Stimulated activated CD4-positive, alpha-beta T cell treated with anti-CD3 and anti-CD28 coated beads, Interleukin-1b, Interleukin-23, amount 100 ng/mL, for 1 hour (primary cell): ENCODE data around the gene TULP1.

Source experiments
- DNase-seq, 2 donors: peaks; one replicate each; pipeline ENCODE4 v3.0.0-alpha.2; 2020; ENCODE audit warnings: low read depth in 2 of 2

Gene TULP1

DNA sequence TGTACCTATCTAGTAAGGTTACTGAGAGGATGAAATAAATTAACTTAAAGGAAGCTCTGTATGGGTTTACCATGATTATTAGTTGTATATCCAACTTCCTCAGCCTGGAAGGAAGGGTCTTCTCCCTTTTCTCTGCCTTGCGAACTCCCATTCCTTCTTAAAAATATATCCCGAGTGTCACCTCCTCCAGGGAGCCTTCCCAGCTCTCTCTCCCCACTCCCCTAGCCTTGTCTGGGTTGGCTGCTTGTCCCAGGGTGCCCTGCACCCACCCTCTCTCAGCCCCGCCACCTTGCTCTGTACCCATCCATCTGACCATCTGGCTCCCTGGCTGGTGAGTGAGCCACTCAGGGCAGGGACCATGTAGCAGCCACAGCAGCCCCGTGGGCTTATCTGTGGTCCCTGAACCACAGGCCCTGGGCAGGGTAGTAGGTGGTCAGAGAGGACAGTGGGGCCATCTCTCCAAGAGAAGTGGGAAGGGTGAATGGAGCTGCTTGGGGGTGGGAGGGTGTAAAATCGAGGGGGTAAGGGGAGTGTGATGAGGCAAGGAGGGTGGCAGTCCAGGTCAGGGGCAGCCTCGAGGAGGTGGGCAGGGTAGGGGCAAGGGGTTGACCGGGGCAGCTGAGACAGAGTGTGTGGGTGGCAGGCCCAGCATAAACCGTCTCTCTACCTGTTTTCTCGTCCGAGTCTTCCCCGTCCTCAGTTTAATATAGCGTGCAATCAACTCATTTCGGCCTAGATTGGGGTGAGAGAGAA lies 28.6 kb downstream of the TULP1 start:
- no peak for DNase-seq

DNA sequence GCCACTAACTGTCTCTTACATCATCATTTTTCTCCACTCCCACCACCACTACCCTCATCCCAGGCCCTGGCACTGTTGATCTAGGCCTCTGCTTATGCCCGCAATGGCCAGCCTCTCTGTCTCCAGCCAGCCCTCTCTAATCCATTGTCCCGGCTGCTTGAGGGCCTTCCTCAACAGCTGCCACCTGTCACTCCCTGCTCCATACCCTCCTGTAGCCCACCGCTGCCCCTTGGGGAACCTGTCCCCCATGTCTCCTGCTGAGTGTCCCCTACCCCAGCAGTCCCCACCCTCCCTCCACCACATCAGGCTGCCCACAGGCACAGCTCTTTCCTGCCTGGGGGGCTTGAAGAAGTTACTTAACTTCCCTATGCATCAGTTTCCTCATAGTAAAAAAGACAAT lies 29.2 kb downstream of the TULP1 start:
- no peak for DNase-seq

DNA sequence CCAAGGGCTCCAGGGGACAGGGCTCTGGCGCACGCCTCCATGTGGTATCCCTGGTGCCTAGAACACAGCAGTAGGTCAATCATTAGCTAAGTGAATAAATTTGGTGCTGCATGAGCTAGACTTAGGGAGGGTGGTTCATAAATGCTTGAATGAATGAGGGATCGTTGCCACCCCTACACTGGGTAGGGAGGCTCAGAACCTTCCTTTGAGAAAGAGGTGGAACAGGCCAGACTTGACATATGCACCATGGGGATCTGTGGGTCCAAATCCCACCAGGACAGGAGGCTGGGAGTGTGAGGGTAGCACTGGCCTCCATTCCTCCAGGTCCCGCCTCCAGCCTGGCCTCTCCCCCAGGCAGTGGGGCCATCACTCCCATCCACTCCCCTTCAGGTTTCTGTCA lies 29.6 kb downstream of the TULP1 start:
- no peak for DNase-seq

DNA sequence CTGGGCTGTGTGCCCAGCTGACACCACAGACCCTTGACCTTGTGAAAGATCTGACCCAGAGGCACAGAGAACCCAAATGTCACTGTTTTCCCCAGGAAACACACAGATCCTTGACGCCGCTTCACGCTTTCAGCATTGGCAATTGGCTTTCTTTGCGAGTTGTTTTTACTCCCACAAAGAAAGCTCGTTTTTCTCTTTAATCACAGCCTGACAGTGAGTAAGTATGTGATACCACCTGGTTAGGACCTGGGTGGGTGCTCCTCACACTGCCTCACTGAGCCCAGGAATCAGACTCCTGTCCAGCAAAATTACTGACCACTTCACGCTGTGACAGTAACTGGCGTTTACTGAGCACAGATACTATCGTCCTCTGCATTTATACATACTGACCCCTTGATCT lies 31.5 kb downstream of the TULP1 start:
- DNase-seq = no peak

DNA sequence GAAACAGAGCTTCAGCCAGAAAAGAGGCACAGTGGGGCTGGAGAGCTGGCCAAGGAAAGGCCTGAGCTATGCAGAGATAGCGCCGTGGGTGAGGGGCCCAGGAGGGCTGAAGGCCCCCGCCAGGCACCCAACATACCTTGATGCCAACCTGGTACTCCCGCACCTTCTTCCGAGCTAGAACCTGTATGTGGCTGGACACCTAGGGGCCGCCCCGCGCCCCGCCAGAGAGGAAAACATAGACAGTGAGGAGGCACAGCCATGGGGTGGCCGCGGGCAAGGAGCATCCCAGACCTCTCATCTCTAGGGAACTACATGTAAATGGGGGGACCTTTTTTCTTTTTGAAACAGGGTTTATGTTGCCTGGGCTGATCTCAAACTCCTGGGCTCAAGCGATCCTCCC lies 32.5 kb downstream of the TULP1 start:
- no peak for DNase-seq

DNA sequence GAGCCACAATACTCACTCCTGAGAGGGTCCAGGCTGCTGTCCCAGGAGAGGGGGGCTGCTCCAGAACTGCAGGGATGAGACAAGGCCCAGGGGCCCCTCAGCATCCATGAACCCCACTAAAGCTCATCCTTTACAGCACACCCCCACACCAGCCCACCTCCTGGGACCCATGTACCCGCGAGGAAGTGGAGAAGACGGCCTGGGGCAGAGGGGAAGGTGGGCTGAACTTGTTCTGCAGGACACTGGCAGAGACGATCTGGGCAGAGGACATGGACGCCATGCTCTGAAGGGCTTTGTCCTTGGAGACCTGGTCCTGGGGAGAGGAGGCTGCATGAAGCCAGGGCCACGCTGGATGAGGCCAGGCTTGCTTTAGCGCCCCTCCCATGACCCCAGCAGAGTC lies 34.4 kb downstream of the TULP1 start:
- DNase-seq = no peak

DNA sequence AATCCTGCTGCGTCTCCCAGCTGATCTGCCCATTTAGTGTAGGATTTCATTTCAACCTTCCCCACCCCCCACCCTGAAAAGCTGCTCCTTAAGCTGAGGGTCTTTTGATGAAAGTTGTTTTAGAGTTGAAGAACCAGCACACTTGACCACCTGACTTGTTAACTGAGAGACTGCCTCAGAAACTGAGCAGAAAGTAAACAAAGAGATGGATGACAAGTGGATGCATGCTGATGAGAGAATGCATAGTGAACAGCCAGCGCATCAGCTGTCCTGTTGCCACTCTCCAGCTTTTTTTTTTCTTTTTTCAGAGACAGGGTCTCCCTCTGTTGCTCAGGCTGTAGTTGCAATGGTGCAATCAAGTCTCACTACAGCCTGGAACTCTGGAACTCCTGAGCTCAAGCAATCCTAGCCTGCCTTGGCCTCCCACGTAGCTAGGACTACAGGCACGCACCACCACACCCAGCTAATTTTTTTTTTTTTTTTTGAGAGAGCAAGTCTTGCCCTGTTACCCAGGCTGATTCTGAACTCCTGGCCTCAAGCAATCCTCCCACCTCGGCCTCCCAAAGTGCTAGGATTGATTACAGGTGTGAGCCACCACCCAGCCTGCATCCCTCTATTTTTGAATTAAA lies 35.0 kb downstream of the TULP1 start:
- DNase-seq = no peak

DNA sequence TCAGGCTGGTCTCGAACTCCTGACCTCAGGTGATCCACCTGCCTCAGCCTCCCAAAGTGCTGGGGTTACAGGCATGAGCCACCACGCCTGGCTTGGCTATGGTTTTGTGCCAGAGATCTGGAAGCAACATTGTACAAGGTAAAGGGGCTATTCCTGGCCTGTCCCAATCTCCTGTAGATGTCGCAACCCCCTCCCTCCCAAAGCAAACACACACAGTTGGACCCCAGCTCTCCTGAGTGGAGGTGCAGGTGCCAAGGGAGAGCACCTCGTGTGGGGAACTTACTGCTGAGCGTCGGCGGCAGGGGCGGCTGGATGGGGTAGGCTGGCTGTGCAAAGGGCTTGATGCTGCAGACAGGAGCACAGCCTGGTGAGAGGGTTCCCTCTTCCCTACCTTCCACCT lies 35.7 kb downstream of the TULP1 start:
- DNase-seq = no peak

DNA sequence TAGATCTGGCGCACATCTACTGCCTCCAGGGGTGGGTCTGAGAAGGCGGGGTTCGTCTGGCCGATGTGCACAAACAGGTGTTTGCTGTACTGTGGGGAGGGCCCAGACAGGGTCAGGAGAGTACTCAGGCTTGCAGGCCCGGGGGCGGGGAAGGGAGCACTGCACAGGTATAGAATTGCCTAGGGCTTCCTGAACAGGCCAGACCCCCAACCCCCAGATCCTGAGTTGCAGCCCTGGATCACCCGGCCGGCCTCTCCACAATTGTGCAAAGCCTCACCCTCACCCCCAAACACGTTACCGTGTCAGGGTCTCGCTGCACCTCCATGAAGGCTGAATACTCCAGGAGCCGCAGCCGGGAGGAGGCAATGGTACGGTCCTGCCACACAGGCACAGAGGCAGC lies 36.7 kb downstream of the TULP1 start:
- no peak for DNase-seq

DNA sequence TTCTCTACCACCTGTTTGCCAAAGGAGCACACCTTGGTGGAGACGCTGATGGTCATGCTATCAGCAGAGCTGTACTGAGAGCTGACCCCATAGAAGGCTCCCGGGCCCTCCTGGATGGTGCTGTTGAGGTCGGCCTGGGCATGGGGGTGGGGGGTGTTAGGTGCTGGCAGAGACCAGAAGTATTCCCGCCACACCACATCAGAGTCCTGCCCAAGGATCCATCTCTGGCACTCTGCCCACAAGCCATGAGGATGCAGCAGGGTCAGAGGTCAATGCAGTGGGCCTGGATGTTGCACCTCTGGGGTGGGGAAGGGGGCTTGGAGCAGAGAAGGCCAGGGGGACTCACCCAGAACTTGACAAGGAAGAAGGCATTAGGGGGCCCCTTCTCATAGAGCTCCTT lies 37.1 kb downstream of the TULP1 start:
- DNase-seq = no peak

DNA sequence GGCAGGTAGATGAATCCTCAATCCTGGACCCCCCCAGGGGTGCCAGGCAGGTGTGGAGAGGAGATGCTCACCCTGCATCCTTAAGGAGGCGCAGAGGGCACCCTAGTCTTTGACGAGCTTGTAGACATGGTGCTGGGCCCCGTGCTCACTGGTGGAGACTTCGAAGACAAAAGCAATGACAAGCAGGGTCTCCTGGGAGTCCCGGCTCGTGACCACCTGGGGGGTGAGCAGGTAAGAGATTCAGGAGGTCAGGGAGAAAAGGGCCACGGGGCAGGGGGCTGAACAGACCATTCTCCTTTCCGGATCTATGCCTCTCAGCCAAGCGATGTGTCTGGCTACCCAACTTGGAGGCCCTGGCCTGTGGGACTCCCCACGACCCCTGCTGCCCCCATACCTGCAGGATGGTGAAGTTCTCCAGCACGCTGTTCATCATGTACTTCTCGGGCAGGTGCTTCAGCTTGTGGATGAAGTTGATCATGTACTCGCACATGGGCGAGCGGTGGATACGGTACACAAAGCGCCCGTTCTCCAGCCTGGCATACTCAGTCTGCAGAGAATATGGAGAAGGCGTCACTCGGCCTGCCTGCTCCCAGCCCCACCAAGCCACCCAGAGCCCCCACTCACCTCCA lies 37.6 kb downstream of the TULP1 start:
- DNase-seq = no peak

DNA sequence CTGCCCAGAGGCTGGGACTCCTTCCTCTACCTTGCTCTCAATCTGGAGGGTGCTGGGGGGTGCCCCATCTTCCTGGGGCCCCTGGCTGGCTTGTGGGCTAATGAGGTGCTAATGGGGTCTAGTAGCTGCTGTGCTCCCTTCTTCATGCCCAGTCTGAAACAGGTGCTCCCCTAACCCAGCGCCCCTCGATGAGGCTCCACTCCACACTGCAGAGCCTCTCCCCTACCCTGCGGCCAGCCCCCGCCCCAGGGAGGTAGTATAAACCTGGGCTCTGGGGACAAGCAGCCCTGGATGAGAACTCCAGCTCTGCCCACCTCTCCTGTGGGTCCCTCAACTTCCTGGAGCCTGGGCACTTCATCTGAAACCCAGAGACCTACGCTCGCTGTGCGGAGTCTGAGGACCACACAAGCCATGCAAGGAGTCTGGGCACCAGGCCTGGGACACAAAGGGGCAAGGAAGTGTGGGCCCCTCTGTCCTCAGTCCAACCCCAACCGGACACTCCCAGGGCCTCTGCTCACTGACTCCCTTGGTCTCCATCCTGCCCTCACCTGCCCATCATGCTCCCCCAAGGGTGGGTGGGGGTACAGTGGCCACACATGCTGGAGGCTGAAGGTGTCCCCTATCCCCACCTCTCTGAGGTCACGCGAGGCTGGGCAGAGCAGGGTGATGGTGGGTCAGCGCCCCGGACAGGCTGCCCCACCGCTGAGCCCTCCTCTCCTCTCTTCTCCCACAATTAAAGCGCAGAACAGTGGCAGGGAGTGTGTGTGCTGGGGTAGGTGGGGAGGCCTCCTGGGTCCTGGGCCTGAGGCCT lies 38.4 kb downstream of the TULP1 start:
- no peak for DNase-seq

DNA sequence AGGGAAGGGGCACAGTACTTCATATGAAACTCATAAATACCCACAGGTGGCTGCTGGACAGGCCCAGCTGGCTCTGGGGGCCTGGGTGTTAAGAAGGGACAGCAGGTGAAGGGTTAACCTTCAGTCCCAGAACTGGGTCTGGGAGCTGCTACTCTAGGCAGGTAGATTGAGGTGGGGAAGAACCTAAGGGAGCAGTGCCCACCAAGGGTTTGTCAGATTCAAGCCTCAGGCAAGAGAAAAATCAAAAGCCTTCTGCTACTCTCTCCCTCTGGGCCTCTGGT lies 38.9 kb downstream of the TULP1 start:
- no peak for DNase-seq

DNA sequence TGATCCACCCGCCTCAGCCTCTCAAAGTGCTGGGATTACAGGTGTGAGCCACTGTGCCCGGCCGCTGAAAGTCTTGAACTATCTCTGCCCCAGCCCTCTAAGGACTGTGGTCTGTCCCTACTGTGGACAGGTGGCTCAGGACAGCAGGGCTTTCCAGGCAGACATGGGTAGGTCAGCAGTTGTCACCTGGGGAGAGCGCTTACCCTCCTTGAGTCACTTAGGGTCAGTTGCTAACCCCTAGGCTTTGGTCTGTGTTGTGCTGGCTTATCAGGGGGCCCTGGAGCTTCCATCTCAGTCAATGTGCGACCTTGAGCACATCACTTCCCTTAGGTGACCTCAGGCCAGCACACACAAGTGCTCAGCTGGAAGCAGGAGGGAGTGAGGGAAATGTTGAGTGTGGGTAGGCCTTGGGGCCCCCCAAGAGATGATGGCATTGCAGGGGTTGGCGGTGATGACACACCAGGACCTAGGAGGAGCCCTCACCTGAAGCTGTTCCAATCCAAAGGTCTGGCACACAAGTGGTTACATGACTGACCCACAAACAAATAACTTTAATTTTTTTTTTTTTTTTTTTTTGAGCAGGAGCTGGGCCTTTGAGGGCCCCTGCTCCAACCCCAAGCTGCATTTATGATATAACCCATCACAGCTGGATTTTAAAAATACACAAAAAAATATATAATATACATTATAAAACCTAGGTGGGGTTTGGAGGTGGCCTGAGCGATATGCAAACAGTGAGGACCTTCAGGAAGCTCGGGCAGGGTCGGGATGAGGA lies 39.4 kb downstream of the TULP1 start:
- no peak for DNase-seq

DNA sequence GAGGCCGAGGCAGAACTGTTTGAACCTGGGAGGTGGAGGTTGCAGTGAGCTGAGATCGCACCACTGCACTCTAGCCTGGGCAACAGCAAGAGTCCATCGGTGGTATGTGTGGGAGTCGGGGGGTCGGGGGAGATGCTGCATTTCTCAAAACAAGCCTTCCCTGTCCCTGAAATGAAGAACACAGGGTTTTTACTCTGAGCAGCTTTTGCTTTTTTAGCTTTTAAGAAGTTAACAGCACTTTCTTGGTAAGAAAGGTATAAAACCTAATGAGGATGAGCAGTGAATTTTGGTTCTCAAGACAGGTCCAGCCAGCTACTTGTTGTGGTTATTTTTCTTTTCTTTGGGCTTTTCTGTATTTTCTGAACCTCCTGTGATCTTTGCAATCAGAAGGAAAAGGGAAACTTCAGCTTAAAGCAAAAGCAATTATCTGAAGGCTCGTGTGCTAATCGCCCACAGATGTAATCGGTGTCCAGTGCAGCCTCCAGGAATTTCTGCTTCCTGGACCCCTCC lies 40.8 kb downstream of the TULP1 start:
- no peak for DNase-seq

DNA sequence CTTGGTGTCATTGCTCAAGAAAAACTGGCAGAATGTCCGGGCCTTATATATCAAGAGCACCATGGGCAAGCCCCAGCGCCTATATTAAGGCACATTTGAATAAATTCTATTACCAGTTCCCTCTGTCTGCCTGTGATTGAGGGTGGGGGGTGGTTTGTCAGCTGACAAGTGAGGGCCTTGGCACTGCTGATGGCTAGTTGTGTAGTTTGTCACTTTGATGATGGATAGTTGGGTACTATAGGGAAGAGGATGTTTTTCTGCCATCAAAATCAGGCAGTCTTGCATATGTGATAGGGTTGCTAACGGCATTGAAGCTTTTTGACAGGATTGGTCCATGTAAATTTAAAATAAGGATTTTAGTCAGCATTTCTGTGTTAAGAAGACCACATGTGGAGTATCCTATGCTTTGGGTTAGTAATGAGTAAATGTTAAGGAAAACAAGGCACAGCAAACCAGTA lies 42.0 kb downstream of the TULP1 start:
- DNase-seq = no peak

DNA sequence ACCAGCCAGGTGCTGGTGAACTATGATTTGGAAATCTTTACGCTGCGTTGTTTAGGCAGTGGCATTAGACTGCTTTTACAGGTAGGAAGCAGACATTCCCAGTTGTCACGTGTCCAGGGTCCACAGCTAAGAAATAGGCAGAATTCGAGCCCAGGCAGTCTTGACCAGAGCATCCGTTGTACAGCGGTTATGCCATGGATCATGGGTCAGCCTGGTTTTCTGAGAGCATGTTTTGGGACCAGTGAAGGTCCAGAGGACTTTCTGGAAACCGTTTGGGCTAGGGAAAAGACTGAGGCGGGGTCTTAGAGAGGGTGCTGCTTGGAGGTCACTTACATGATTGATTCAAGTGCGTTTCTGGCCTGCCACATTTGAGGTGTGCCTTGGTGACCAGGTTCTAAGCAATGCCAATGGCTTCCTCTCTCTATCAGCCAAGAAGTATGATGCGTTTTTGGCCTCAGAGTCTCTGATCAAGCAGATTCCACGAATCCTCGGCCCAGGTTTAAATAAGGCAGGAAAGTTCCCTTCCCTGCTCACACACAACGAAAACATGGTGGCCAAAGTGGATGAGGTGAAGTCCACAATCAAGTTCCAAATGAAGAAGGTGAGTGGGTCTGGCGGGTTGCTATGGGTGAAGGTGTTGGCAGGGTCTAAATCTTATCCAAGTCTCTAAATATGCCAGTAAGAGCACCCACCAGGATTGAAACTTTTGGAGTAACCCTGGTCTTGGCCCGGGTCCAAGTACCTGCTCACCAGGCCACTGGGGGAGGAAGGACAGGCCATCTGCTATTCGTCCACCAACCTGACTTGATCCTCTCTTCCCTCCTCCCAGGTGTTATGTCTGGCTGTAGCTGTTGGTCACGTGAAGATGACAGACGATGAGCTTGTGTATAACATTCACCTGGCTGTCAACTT lies 42.7 kb downstream of the TULP1 start:
- no peak for DNase-seq

DNA sequence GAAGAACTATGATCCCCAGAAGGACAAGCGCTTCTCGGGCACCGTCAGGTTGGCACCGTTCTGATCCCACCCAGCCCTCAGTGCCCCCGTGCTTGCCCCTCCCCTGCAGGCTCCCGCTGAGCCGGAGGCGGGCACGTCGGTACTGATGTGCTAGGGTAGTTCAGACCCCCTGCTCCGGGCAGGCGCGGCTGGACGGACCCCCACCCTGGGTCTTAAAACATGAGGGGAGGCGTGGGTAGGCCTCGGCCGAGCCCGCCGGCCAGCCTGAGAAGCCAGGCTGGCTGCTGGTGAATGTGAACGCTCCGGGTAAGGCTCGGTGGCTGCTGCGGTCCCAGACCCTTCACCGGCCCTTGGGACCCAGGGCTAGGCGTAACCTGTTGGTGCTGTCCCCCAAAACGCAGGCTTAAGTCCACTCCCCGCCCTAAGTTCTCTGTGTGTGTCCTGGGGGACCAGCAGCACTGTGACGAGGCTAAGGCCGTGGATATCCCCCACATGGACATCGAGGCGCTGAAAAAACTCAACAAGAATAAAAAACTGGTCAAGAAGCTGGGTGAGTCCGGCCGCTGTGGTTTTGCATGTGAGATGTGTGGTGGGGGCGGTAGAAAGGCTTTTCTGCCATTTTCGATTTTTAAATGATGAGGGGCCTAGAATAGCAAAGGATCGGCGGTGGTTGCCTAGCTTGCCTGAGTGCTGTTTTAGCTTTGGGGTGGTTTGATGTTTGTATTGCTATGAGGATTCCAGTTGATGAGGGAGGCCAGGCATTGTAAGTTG lies 43.5 kb downstream of the TULP1 start:
- no peak for DNase-seq

DNA sequence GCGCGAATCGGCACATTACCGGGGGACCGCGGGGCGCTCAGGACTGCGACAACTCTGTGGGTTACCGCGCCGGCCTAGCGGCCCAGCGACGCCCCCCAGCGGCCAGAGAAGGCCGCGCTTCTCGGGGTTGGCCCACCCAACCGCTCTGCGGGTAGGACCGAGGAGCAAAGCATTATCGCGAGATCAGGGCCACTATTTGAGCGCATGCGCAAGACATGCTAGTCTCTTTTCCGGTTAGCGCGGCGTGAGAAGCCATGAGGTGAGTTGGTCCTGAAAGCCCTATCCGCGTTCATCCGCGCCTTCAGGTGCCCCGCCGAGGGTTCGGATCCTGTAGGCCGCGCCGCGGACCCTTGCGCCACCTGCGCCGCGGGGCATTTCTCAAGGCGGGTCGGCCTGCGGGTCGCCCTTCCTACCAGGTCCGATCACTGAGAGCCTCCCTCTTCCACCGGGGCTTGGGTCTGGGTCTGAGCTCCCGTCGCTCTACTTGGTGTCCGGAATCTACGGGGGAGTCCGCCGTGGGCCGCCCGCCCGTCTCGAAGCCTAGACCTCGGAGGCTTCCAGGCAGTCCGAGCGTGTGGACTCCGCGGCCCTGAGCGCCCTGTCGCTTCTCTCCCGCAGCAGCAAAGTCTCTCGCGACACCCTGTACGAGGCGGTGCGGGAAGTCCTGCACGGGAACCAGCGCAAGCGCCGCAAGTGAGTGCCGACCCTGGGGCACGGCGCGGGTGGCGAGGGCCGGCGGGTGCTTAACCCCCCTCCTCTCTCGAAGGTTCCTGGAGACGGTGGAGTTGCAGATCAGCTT lies 44.3 kb downstream of the TULP1 start, which contains the start of gene RPL10A:
RPL10A (plus strand) TSS at position 221 of the 799 bp plus-strand sequence; CDS start at position 255, 34 bp downstream.
- peak; percentile 92 for DNase-seq
